Right atrium auricular region (tissue), 2 donors: ENCODE measurements around the gene DYRK1B. TPM values are rescaled to one million over a fixed set of nuclear protein-coding genes. Genes with fewer than 3 reads are reported as not detected.

Experiments
- DNase-seq: peaks from one replicate; pipeline ENCODE4 v3.0.0-alpha.2; 2019; ENCODE audit warnings: low spot score
- H3K27ac ChIP-seq, 2 donors: fragments of 200-600 bp; sonication (generic); 1 replicate in 1 of 2; 2 replicates in 1 of 2; pipeline ENCODE4 v1.5.1; 2016 to 2019
- H3K27me3 ChIP-seq, 2 donors: fragments of 200-600 bp; sonication (generic); one replicate each; pipeline versions ENCODE4 v1.5.1 to v1.6.0; 2017 to 2019
- H3K36me3 ChIP-seq: fragments of 200-600 bp; sonication (generic); one replicate; pipeline ENCODE4 v1.5.1; 2016
- H3K4me1 ChIP-seq, 2 donors: fragments of 200-600 bp; sonication (generic); one replicate each; pipeline versions ENCODE4 v1.5.1 to v1.6.0; 2017 to 2019
- H3K4me3 ChIP-seq, 2 donors: fragments of 200-600 bp; sonication (generic); 1 replicate in 1 of 2; 2 replicates in 1 of 2; pipeline ENCODE4 v1.5.1; 2017 to 2019; ENCODE audit warnings: mild to moderate bottlenecking in 1 of 2, moderate library complexity in 1 of 2
- H3K9me3 ChIP-seq, 2 donors: fragments of 200-600 bp; sonication (generic); one replicate each; pipeline ENCODE4 v1.5.1; 2019
- total RNA-seq, 2 donors: library from RNA; depleted of rRNA; stranded (reverse); fragments of >200 nt; gene quantifications; one replicate each; pipeline ENCODE4 v1.1.0, GENCODE V29; 2016
- TF ChIP-seq, protein P1 (sequence below), 2 donors: fragments of 200-600 bp; sonication (generic); IDR thresholded peaks; one replicate each; pipeline ENCODE4 v1.5.1; 2019; ENCODE audit warnings: antibody characterized with exemption in 2 of 2

The DYRK1B gene
- total RNA-seq, 2 donors from 2014 or later = 11.1 to 14.5 TPM

DNA sequence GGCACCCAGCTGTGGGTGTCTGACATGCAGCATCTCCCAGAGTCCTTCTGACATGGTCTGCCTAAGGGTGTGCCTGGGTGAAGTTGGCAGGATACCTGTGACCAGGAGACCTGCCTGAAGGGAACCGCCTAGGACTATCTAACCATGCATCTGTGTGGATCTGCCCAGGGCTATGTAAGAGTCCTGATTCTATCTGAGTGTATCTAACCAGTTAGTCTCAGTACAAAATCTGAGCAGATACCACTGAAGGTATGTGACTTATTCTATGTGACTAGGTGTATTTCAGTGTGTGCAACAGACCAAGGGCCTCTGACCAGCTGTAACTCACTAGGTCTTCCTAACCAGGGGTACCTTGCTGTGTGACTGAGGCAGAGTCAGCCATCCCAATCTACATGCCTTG, 40.4 kb upstream of the DYRK1B start:
- no peak overlapping the region for H3K27ac ChIP-seq
- no peaks in the 10 kb centered on the region for H3K36me3 ChIP-seq
- H3K9me3 ChIP-seq = no peaks in the 10 kb centered on the region
- no peaks in the 10 kb centered on the region for H3K4me1 ChIP-seq
- no peak for DNase-seq
- no peak overlapping the region for H3K4me3 ChIP-seq
- TF ChIP-seq, protein P1, sequence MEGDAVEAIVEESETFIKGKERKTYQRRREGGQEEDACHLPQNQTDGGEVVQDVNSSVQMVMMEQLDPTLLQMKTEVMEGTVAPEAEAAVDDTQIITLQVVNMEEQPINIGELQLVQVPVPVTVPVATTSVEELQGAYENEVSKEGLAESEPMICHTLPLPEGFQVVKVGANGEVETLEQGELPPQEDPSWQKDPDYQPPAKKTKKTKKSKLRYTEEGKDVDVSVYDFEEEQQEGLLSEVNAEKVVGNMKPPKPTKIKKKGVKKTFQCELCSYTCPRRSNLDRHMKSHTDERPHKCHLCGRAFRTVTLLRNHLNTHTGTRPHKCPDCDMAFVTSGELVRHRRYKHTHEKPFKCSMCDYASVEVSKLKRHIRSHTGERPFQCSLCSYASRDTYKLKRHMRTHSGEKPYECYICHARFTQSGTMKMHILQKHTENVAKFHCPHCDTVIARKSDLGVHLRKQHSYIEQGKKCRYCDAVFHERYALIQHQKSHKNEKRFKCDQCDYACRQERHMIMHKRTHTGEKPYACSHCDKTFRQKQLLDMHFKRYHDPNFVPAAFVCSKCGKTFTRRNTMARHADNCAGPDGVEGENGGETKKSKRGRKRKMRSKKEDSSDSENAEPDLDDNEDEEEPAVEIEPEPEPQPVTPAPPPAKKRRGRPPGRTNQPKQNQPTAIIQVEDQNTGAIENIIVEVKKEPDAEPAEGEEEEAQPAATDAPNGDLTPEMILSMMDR (IDR thresholded peaks at IDR 0.05) = no peak
- no peaks in the 10 kb centered on the region for H3K27me3 ChIP-seq

DNA sequence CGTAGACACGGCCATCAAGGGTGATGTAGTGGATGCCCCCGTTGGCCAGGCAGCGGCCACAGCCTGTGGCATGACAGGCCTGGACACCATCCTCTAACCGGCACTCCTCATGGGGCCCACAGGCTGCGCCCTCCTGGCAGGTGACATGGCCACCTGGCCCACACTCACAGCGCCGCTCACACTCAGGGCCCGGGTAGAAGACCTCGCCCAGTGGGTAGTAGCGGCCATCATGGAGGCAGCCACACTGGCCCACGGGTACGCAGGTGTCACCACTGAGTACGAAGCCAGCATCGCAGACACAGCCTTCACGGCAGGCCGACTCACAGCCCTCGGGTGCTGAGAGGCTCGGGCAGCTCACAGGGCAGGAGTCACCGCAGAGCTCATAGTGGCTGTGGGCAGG, 39.4 kb upstream of the DYRK1B start:
- Histone ChIP-seq H3K4me1 (no peaks in the 10 kb centered on the region), H3K27me3 (no peaks in the 10 kb centered on the region), H3K9me3 (no peaks in the 10 kb centered on the region), H3K27ac (no peak overlapping the region), H3K36me3 (no peaks in the 10 kb centered on the region), H3K4me3 (no peak overlapping the region)
- TF ChIP-seq, protein P1 (IDR thresholded peaks at IDR 0.05) = no peak
- no peak for DNase-seq

DNA sequence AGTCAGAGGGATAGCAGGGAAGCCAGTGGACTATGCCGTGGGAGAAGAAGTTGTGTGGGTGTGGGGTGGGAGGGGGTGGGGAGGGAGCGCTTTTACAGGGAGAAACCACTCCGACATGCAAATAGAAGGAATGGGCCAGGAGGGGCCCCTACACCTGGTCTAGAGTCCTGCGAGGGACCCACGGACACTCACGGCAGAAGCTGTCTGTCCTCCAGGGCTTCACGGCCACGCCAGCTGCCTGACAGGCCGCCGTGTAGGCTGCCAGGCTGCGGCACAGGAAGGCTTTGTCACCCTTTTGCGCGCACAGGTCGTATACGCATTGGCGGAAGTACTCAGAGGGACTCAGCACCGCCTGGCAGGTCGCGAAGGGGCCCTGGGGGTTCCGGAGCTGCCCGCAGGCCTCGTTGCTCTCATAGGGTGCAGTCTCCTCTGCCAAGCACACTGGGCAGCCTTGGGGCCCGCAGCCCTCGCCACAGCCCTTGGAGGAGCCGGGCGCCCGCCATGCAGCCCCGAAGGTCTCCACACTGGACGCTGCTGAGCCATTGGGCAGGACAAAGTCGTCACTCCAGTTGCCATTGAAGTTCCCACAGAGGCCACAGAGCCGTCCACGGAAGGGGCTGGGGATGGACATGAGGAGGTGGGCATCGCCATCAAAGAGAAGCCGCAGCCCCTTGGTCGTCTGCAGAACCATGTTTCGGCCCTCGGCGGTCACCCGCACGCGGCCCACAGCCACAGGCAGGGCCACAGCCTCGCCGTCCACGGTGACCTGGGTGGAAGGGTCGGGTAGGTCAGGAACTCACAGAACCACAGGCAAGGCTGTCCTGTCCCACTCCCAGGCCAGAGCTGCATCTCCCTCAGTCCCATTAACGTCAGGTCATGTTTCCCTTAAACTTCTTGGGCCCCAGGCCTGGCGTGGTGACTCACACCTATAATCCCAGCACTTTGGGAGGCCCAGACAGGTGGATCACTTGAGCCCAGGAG, 38.2 kb upstream of the DYRK1B start:
- H3K9me3 ChIP-seq = no peaks in the 10 kb centered on the region
- no peaks in the 10 kb centered on the region for H3K36me3 ChIP-seq
- H3K4me1 ChIP-seq = no peaks in the 10 kb centered on the region
- H3K4me3 ChIP-seq = no peak overlapping the region
- H3K27ac ChIP-seq = no peak overlapping the region
- TF ChIP-seq, protein P1 (IDR thresholded peaks at IDR 0.05) = no peak
- no peaks in the 10 kb centered on the region for H3K27me3 ChIP-seq
- DNase-seq = no peak

DNA sequence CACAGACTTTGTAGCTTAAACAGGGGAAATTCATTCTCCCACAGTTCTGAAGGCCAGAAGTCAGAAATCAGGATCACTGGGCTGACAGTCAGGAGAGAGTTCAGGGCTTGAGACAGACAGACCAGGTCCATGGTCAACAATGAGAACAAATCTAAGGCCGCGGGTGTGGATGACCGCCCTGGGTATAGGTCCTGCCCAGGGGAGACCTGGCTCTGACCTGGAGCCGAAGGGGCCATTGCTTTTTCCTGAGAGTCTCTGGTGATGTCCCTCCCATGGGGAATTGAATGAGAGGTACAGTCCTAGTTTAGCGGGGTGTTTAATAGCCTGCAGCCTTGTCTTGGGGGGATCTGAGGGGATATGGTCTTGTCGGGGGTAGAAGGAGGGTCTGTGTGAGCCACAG, 37.4 kb upstream of the DYRK1B start:
- TF ChIP-seq, protein P1 (IDR thresholded peaks at IDR 0.05) = no peak
- no peaks in the 10 kb centered on the region for H3K9me3 ChIP-seq
- DNase-seq = no peak
- no peak overlapping the region for H3K4me3 ChIP-seq
- H3K36me3 ChIP-seq = no peaks in the 10 kb centered on the region
- H3K4me1 ChIP-seq = no peaks in the 10 kb centered on the region
- no peaks in the 10 kb centered on the region for H3K27me3 ChIP-seq
- no peak overlapping the region for H3K27ac ChIP-seq

DNA sequence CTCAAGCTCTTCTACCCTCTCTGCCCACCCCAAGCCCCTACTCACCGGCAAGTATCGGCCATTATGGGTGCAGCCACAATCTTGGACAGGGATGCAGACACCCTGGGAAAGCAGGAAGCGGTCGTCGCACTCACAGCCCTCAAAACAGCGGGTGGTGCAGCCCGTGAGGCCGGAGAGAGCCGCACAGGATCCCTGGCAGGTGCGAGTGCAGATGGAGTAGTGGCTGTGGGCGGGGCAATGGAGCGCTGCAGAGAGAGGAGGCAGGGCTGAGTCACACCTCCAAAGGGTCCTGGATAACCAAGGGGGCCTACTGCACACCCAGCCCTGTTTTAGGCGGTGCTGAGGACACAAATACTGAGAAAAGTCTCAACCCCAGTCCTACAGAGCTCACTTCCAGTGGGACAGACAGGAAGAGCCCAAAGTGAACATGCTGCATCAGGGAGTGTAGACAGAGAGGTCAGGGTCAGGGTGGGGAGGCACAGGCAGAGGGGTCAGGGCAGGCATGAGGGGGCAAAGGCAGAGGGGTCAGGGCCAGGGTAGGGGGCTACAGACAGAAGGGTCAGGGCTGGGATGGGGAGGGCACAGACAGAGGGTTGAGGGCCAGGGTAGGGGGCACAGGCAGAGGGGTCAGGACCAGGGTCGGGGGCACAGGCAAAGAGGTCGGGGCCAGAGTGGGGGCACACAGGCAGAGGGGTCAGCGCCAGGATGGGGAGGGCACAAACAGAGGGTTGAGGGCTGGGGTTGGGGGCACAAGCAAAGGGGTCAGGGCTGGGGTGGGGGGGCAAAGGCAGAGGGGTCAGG, 36.4 kb upstream of the DYRK1B start:
- H3K27ac ChIP-seq = no peak overlapping the region
- no peak for DNase-seq
- no peaks in the 10 kb centered on the region for H3K4me1 ChIP-seq
- no peaks in the 10 kb centered on the region for H3K27me3 ChIP-seq
- H3K9me3 ChIP-seq = no peaks in the 10 kb centered on the region
- H3K36me3 ChIP-seq = no peaks in the 10 kb centered on the region
- no peak overlapping the region for H3K4me3 ChIP-seq
- TF ChIP-seq, protein P1 (IDR thresholded peaks at IDR 0.05) = no peak
